Measurements from ENCODE around the gene MTG1.

Gene MTG1

GRCh38 chr10:133350283-133350949 is 43.5 kb upstream of the MTG1 start:
- H3K4me3 ChIP-seq (ENCODE audit: low read depth, low read length) = no peak overlapping the region
- TF ChIP-seq CTCF (IDR thresholded peaks at IDR 0.05; ENCODE audit: low read depth, low read length) = no peak

- H3K4me3 ChIP-seq (ENCODE audit: low read depth, low read length) = no peak overlapping the region
- TF ChIP-seq CTCF (IDR thresholded peaks at IDR 0.05; ENCODE audit: low read depth, low read length) = no peak
Observed at GRCh38 chr10:133350950-133351329, 43.0 kb upstream of the MTG1 start.

GRCh38 chr10:133351408-133352318 is 42.3 kb upstream of the MTG1 start:
- H3K4me3 ChIP-seq (ENCODE audit: low read depth, low read length) = no peak overlapping the region

GRCh38 chr10:133353202-133353959 is 40.6 kb upstream of the MTG1 start:
- TF ChIP-seq CTCF (IDR thresholded peaks at IDR 0.05; ENCODE audit: low read depth, low read length) = no peak
- H3K4me3 ChIP-seq (ENCODE audit: low read depth, low read length) = no peak overlapping the region

More at GRCh38 chr10:133351408-133352318, 42.3 kb upstream of the MTG1 start:
- TF ChIP-seq CTCF (IDR thresholded peaks at IDR 0.05; ENCODE audit: low read depth, low read length) = no peak

- no peak for TF ChIP-seq CTCF (IDR thresholded peaks at IDR 0.05; ENCODE audit: low read depth, low read length)
- H3K4me3 ChIP-seq (ENCODE audit: low read depth, low read length) = no peak overlapping the region
Observed at GRCh38 chr10:133353988-133354605, 39.9 kb upstream of the MTG1 start.

- TF ChIP-seq CTCF (IDR thresholded peaks at IDR 0.05; ENCODE audit: low read depth, low read length) = no peak
- no peak overlapping the region for H3K4me3 ChIP-seq (ENCODE audit: low read depth, low read length)
Observed at GRCh38 chr10:133354672-133355240, 39.2 kb upstream of the MTG1 start.
